Esophagus squamous epithelium (tissue), 5 donors: Measurements from ENCODE around the gene BEX3. TPM values are rescaled to one million over a fixed set of nuclear protein-coding genes. Genes with fewer than 3 reads are reported as not detected.

Source experiments
- DNase-seq: peaks from one replicate; lab custom pipeline; 2025; lab: John Stamatoyannopoulos, UW
- H3K27ac ChIP-seq, 4 donors: fragments of 200-600 bp; sonication (generic); one replicate each; pipeline ENCODE4 v1.5.1; 2016 to 2019; ENCODE audit warnings: mild to moderate bottlenecking in 1 of 4
- H3K27me3 ChIP-seq, 4 donors: fragments of 200-600 bp; sonication (generic); 1 replicate in 3 of 4; 2 replicates in 1 of 4; pipeline versions ENCODE4 v1.5.1 to v1.6.0; 2017 to 2021; ENCODE audit warnings: antibody characterized with exemption in 1 of 4
- H3K36me3 ChIP-seq, 3 donors: fragments of 200-600 bp; sonication (generic); one replicate each; pipeline ENCODE4 v1.5.1; 2016 to 2019
- H3K4me1 ChIP-seq, 3 donors: fragments of 200-600 bp; sonication (generic); one replicate each; pipeline ENCODE4 v1.5.1; 2017 to 2019
- H3K4me3 ChIP-seq, 4 donors: fragments of 200-600 bp; sonication (generic); 1 replicate in 3 of 4; 2 replicates in 1 of 4; pipeline ENCODE4 v1.5.1; 2016 to 2019; ENCODE audit warnings: mild to moderate bottlenecking in 2 of 4, moderate library complexity in 1 of 4
- H3K9me3 ChIP-seq, 3 donors: fragments of 200-600 bp; sonication (generic); one replicate each; pipeline ENCODE4 v1.5.1; 2016 to 2019
- CTCF ChIP-seq, 6 experiments: fragments of 450-650 bp in 4 of 6; fragments of 200-600 bp in 2 of 6; sonication (generic) in 2 of 6; IDR thresholded peaks; one replicate each; pipeline ENCODE4 v1.5.1; 2016 to 2019; ENCODE audit warnings: antibody characterized with exemption in 6 of 6, mild to moderate bottlenecking in 4 of 6, moderate library complexity in 4 of 6
- POLR2A ChIP-seq, 4 donors: fragments of 450-650 bp; IDR thresholded peaks; one replicate each; pipeline ENCODE4 v1.6.1; 2017; ENCODE audit warnings: antibody characterized with exemption in 4 of 4, mild to moderate bottlenecking in 4 of 4, moderate library complexity in 3 of 4
- WGBS, 2 donors: methylation state at CpG; one replicate each; pipeline ENCODE4 v1.1.5; 2018; 5-methylcytosine and 5-hydroxymethylcytosine counted together
- intact Hi-C: fragments of 100-400 bp; cut with DNase I; formaldehyde crosslinking; loops from one replicate; pipeline ENCODE4 v1.15.0; 2022
- total RNA-seq, 4 donors: library from RNA; depleted of rRNA; stranded (reverse); fragments of >200 nt; gene quantifications; one replicate each; pipeline ENCODE4 v1.1.0, GENCODE V29; 2016
- donor health status: DM: yes; HTN: yes; CAD: no.

Gene BEX3
- total RNA-seq, 4 donors from 2014 or later, result 32.7 to 104 (median 44.7) TPM

GRCh38 chrX:103393487-103393886, 17.1 kb downstream of the BEX3 start:
- no peaks in the 10 kb centered on the region for H3K9me3 ChIP-seq
- 67 to 86% methylated on average over 3 of the region's 3 CpGs for WGBS, 2 donors
- intact Hi-C loops, result no loop called here
- no peaks in the 10 kb centered on the region for H3K4me1 ChIP-seq
- no peak overlapping the region for H3K4me3 ChIP-seq
- no peak for TF ChIP-seq POLR2A (IDR thresholded peaks at IDR 0.05)
- no peak for TF ChIP-seq CTCF (IDR thresholded peaks at IDR 0.05)
- no peaks in the 10 kb centered on the region for H3K27me3 ChIP-seq
- H3K36me3 ChIP-seq, result no peaks in the 10 kb centered on the region
- no peak overlapping the region for H3K27ac ChIP-seq
- no peak for DNase-seq

DNA sequence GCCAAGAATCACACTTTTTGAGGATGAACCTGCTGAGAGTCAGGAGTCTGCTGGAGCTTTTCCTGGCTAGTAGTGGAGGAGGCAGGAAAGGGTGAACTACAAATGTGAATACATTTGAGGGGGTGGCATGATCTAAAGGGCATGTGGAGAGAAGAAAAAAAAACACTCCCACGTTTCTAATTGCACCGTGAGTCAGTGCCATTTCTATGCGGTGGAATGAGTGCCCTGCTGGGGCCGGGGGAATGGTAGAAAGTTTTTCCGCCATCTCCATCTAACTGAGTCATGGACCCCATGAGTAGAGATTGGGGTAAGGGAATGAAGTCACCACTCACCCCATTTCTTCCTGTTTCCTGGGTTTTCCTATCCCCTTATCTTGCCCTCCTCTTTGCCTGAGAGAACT, 19.8 kb downstream of the BEX3 start:
- intact Hi-C loops, result no loop called here
- no peaks in the 10 kb centered on the region for H3K36me3 ChIP-seq
- no peak overlapping the region for H3K27ac ChIP-seq
- DNase-seq, result no peak
- no peaks in the 10 kb centered on the region for H3K4me1 ChIP-seq
- H3K9me3 ChIP-seq, result no peaks in the 10 kb centered on the region
- no peak overlapping the region for H3K4me3 ChIP-seq
- H3K27me3 ChIP-seq, result no peaks in the 10 kb centered on the region
- TF ChIP-seq CTCF (IDR thresholded peaks at IDR 0.05) (no peak), POLR2A (IDR thresholded peaks at IDR 0.05) (no peak)
- 45 to 60% methylated on average over 5 of the region's 5 CpGs for WGBS, 2 donors

- WGBS, 2 donors, result 66% methylated on average over 2 of the region's 2 CpGs; no CpG with 5 or more reads in 1 of the 2 donors
- no peak overlapping the region for H3K4me3 ChIP-seq
- no peak overlapping the region for H3K27ac ChIP-seq
- TF ChIP-seq POLR2A (IDR thresholded peaks at IDR 0.05), result no peak
- H3K27me3 ChIP-seq, result no peaks in the 10 kb centered on the region
- intact Hi-C loops, result no loop called here
- no peak for DNase-seq
- no peaks in the 10 kb centered on the region for H3K36me3 ChIP-seq
- H3K9me3 ChIP-seq, result no peaks in the 10 kb centered on the region
- no peaks in the 10 kb centered on the region for H3K4me1 ChIP-seq
These were observed 20.3 kb downstream of the BEX3 start for GRCh38 chrX:103396660-103397059.

GRCh38 chrX:103397707-103398106, 21.4 kb downstream of the BEX3 start:
- Histone ChIP-seq H3K27me3 (no peaks in the 10 kb centered on the region), H3K9me3 (no peaks in the 10 kb centered on the region), H3K27ac (no peak overlapping the region), H3K36me3 (no peaks in the 10 kb centered on the region), H3K4me3 (no peak overlapping the region), H3K4me1 (no peaks in the 10 kb centered on the region)
- WGBS, 2 donors, result 73 to 100% methylated on average over 2 to 4 of the region's 4 CpGs
- TF ChIP-seq POLR2A (IDR thresholded peaks at IDR 0.05), result no peak
- no peak for TF ChIP-seq CTCF (IDR thresholded peaks at IDR 0.05)
- intact Hi-C loops, result no loop called here
- no peak for DNase-seq

- Histone ChIP-seq H3K27ac (no peak overlapping the region), H3K4me1 (no peaks in the 10 kb centered on the region), H3K27me3 (no peaks in the 10 kb centered on the region), H3K9me3 (no peaks in the 10 kb centered on the region), H3K36me3 (no peaks in the 10 kb centered on the region), H3K4me3 (no peak overlapping the region)
- 8 to 17% methylated on average over 1 of the region's 1 CpG for WGBS, 2 donors
- intact Hi-C loops, result no loop called here
- no peak for DNase-seq
- no peak for TF ChIP-seq CTCF (IDR thresholded peaks at IDR 0.05)
- no peak for TF ChIP-seq POLR2A (IDR thresholded peaks at IDR 0.05)
These were observed 22.1 kb downstream of the BEX3 start for GRCh38 chrX:103398421-103398864.

DNA sequence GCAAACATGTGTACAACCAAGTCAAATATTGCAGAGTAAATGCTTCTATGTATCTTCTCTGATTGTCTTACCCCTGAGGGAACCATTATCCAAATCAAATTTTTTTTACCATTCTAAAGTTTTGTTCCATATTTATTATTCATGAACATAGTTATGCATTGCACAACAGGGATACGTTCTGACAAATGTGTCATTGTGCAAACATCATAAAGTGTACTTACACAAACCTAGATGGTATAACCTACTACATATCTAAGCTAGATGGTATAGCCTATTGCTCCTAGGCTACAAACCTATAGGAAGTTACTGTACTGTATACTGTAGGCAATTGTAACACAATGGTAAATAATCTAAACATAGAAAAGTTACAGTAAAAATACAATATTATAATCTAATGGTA, 23.4 kb downstream of the BEX3 start:
- WGBS, 2 donors, result 8 to 15% methylated on average over 1 of the region's 1 CpG
- TF ChIP-seq POLR2A (IDR thresholded peaks at IDR 0.05) (no peak), CTCF (IDR thresholded peaks at IDR 0.05) (no peak)
- Histone ChIP-seq H3K9me3 (no peaks in the 10 kb centered on the region), H3K4me1 (no peaks in the 10 kb centered on the region), H3K27me3 (no peaks in the 10 kb centered on the region), H3K4me3 (no peak overlapping the region), H3K36me3 (no peaks in the 10 kb centered on the region), H3K27ac (no peak overlapping the region)
- no peak for DNase-seq
- intact Hi-C loops, result no loop called here
